Activated naive CD4-positive, alpha-beta T cell treated with anti-CD3 and anti-CD28 coated beads for 36 hours (primary cell): Measurements from ENCODE around the gene UST. TPM values are rescaled to one million over a fixed set of nuclear protein-coding genes. Genes with fewer than 3 reads are reported as not detected.
"Not testable (repeated sequence)": the region's sequence is repeated elsewhere in the genome, so short reads cannot be mapped to it uniquely, and the experiment has no call there.

Experiments
- CTCF ChIA-PET: fragments of 350-600 bp; sonication (Branson Sonifier 250); formaldehyde crosslinking; loops from one replicate; lab custom pipeline; 2021; ENCODE audit warnings: antibody characterized with exemption; lab: Charles Lee
- DNase-seq: peaks from one replicate; pipeline ENCODE4 v3.0.0-alpha.2; 2020
- H3K27ac Mint-ChIP-seq: one replicate; pipeline ENCODE4 v1.8.0; 2021; ENCODE audit warnings: mild to moderate bottlenecking, mixed read lengths
- H3K27me3 Mint-ChIP-seq: one replicate; pipeline ENCODE4 v1.8.0; 2021; ENCODE audit warnings: low read depth, mixed read lengths
- H3K36me3 Mint-ChIP-seq: one replicate; pipeline ENCODE4 v1.8.0; 2021; ENCODE audit warnings: low read depth, mixed read lengths
- H3K4me1 Mint-ChIP-seq: one replicate; pipeline ENCODE4 v1.8.0; 2021; ENCODE audit warnings: low read depth, mixed read lengths
- H3K4me3 Mint-ChIP-seq: one replicate; pipeline ENCODE4 v1.8.0; 2021; ENCODE audit warnings: mild to moderate bottlenecking, moderate library complexity, mixed read lengths
- H3K9me3 Mint-ChIP-seq: one replicate; pipeline ENCODE4 v1.8.0; 2021; ENCODE audit warnings: mixed read lengths
- intact Hi-C: fragments of 100-400 bp; cut with micrococcal nuclease; formaldehyde crosslinking; loops from one replicate; pipeline ENCODE4 v1.15.1; 2023
- total RNA-seq, 2 experiments: library from RNA; stranded (reverse); gene quantifications; one replicate each; pipeline ENCODE4 v1.2.3, GENCODE V29; 2021

The UST gene
- total RNA-seq, 2 experiments from 2014 or later = 0.20 to 0.74 TPM

DNA sequence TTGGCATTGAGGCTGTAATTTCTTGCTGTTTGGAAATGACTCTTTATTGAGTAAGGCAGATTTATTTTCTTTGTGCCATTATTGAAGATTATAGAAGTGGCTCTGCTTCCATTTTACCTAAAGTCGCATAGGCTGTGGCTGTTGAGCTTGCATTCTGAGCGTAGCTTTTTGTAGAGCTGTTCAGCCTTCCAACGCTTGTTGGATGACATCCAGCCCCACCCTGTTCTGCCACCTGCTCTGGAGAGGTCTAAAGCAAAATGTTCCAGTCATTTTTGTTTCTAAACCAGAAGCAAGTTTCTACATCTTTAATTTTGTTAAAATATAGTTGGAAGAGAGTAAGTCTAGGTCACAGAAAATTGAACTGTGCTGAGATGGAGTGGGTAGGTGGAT is 24.4 kb downstream of the UST start:
- no peak overlapping the region for H3K27ac Mint-ChIP-seq
- no peak for DNase-seq
- H3K36me3 Mint-ChIP-seq = no peaks in the 10 kb centered on the region
- CTCF ChIA-PET = interaction anchor here (0.6 to 0.8 kb wide), 2 partner anchors 10 to 23 kb away, joined by 3 read pairs; no protein-coding TSS in a partner anchor
- no peak overlapping the region for H3K4me3 Mint-ChIP-seq
- peaks cover 18% of the 10 kb centered on the region for H3K27me3 Mint-ChIP-seq
- H3K9me3 Mint-ChIP-seq = no peaks in the 10 kb centered on the region
- intact Hi-C loops = no loop called here
- peaks cover 19% of the 10 kb centered on the region for H3K4me1 Mint-ChIP-seq

DNA sequence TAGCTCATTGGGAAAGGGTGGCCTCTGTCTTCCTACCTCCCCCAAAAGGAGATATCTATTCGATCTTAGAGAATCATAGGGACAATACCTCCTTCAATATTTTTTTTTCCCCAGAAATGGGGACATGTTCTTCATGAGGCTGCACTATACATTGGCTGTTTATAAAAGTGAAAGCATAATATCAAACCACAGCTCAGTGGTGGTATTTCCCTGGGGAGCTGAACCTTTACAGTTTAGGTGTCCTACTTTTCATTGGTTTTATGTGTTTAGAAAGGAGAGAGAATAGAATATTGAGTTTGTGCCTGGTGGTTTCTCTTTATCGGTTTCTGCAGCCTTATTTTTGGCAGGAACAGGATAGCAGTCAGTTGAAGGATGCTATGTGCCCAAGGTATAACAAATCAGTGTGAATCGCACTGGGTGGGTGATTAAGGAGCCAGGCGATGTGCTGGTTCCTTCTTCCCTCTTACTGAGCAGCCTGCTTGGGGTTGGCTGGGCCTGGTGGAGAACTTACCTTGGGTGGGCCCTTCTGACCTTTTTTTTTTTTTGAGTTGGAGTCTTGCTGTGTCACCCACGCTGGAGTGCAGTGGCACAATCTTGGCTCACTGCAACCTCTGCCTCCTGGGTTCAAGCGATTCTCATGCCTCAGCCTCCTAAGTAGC is 25.2 kb downstream of the UST start:
- Mint-ChIP-seq H3K4me1 (peaks cover 19% of the 10 kb centered on the region), H3K9me3 (no peaks in the 10 kb centered on the region), H3K36me3 (no peaks in the 10 kb centered on the region), H3K4me3 (no peak overlapping the region), H3K27me3 (peaks cover 20% of the 10 kb centered on the region), H3K27ac (no peak overlapping the region)
- no peak for DNase-seq
- CTCF ChIA-PET = interaction anchor here (0.6 to 0.8 kb wide), 2 partner anchors 11 to 22 kb away, joined by 3 read pairs; no protein-coding TSS in a partner anchor
- intact Hi-C loops = no loop called here

DNA sequence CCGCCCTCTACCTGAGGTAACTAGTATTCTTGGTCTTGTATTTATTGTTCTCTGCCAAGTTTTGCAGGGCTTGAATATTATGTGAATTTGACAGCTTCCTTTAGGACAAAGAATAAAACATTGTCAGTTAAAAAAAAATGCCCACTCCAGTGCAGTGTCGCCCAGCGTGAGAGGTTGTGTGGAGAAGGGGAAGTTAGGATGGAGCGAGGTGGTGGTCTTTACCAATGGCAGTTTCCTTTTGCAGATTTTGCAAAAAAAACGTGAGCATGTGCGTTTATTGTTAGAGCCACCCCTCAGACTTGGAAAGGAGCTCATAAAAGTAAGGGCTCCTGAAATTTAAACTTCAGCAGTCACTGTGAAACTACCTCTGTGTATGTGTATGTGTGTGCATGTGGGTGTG is 28.3 kb downstream of the UST start:
- intact Hi-C loops = no loop called here
- Mint-ChIP-seq H3K36me3 (no peaks in the 10 kb centered on the region), H3K9me3 (no peaks in the 10 kb centered on the region), H3K4me3 (no peak overlapping the region), H3K27ac (no peak overlapping the region), H3K27me3 (peaks cover 15% of the 10 kb centered on the region), H3K4me1 (peaks cover 17% of the 10 kb centered on the region)
- DNase-seq = no peak
- CTCF ChIA-PET = interaction anchor here (0.6 kb wide), 1 partner anchor 279 kb away, joined by 3 read pairs; no protein-coding TSS in a partner anchor

DNA sequence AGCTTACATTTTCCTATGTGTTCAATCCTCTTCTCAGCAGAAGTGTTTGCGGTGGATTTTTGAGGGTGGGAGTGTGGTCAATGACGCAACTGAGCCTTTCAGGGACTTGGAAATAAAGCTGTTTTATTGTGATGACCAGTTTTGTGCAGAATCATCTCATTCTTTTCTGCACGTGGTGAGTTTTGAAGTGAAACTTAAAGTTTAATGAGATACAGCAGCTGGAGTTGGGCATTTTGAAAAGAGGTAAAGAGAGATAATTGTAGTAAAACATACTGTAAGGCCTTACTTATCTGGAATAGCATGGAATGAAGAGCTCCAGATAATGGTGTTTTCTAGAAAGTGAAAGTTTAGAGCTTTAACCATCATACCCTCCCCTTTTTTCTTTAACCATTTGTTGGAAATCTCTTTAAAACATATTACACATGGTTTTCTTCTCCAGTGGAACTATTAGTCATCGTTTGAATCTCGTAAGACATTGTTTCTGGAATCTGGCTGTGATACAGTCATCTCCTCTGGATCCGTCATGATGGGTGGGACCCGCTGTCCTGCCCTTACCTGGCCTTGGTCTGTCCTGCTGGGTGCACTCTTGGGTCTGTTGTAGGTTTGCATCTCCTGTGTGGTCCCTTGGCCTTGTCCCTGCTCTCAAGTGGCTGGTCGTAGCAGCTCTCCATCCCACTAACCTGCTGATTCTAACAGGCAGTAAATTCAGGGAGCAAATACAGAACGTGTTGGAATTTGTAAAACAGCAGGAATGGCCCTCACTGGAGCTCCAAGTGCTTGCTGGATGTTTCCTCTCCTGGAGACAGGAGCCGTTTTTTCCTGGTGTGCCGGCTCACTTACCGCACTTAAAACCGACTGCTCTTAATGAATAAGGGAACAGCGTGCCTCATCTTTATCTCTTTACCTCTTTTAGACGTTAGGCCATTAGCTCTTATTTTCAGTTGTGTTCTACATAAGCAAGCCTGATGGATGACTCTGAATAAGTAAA is 29.8 kb downstream of the UST start:
- no peak for DNase-seq
- Mint-ChIP-seq H3K4me3 (no peak overlapping the region), H3K36me3 (no peaks in the 10 kb centered on the region), H3K9me3 (peaks cover 2% of the 10 kb centered on the region), H3K27ac (no peak overlapping the region), H3K27me3 (peaks cover 10% of the 10 kb centered on the region), H3K4me1 (peaks cover 13% of the 10 kb centered on the region)
- intact Hi-C loops = no loop called here
- CTCF ChIA-PET = interaction anchor here (1.1 kb wide), 1 partner anchor 30 kb away, joined by 4 read pairs; the partner anchor contains the start of gene UST

DNA sequence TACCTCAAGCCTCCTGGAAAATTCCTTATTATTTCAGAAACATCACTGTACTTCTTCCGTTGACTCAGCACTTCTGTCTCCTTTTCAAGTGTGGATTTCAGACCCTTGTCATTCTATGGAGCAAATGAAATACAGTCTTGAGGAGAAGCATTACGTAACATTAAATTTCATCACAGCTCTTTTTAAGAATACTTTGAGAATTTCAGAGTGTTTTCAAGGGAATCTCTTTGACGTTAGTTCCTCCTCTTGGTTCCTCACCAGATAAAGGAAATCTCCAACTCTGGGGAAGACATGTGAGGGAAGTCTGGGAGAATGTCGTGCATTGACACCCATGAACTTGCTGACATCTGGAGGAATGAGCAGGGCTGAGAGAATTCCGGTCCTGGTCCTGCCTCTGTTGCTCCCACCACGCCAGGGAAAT is 32.3 kb downstream of the UST start:
- CTCF ChIA-PET = interaction anchor here (0.7 kb wide), 1 partner anchor 13 kb away, joined by 5 read pairs; no protein-coding TSS in a partner anchor

DNA sequence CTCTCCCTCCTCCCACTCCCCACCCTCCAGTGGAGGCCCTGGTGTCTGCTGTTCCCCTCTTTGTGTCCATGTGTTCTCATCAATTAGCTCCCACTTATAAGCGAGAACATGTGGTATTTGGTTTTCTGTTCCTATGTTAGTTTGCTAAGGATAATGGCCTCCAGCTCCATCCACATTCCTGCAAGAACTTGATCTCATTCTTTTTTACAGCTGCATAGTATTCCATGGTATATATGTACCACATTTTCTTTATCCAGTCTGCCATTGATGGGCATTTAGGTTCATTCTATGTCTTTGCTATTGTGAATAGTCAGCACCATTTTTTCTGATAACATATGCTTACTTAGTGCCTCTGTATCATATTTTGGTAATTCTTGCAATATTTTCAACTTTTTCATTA is 33.6 kb downstream of the UST start:
- intact Hi-C loops = loop anchor here (2.0 to 5.0 kb wide), 2 partner anchors 34 to 218 kb away; partner anchors contain the start of gene UST
- H3K27me3 Mint-ChIP-seq, H3K36me3 Mint-ChIP-seq, H3K4me1 Mint-ChIP-seq, H3K9me3 Mint-ChIP-seq, H3K4me3 Mint-ChIP-seq, H3K27ac Mint-ChIP-seq, DNase-seq: not testable (repeated sequence)
- CTCF ChIA-PET = interaction anchor here (1.9 kb wide), 1 partner anchor 22 kb away, joined by 8 read pairs; no protein-coding TSS in a partner anchor

More for the DNA sequence above, 32.3 kb downstream of the UST start:
- no peak for DNase-seq
- Mint-ChIP-seq H3K4me3 (no peak overlapping the region), H3K27me3 (peaks cover 2% of the 10 kb centered on the region), H3K36me3 (no peaks in the 10 kb centered on the region), H3K9me3 (peaks cover 2% of the 10 kb centered on the region), H3K27ac (peak overlapping the region; percentile 13), H3K4me1 (peaks cover 8% of the 10 kb centered on the region)
- intact Hi-C loops = no loop called here

DNA sequence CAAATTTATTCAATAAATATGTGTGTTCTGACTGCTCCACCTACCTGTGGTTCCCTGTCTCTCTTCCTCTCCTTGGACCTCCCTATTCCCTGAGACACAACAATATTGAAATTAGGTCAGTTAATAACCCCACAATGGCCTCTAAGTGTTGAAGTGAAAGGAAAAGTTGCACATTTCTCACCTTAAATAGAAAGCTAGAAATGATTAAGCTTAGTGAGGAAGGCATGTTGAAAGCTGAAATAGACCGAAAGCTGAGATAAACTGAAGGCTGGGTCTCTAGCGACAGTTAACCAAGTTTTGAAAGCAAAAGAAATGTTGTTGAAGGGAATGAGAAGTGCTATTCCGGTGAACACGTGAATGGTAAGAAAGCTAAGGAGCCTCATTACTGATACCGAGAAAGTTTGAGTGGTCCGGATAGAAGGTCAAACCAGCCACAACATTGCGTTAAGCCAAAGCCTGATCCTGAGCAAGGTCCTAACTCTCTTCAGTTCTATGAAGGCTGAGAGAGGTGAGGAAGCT is 34.1 kb downstream of the UST start:
- no peak for DNase-seq
- Mint-ChIP-seq H3K27ac (peak overlapping the region; percentile 39), H3K4me1 (peaks cover 8% of the 10 kb centered on the region), H3K27me3 (peaks cover 5% of the 10 kb centered on the region), H3K4me3 (no peak overlapping the region), H3K36me3 (no peaks in the 10 kb centered on the region), H3K9me3 (peaks cover 2% of the 10 kb centered on the region)
- intact Hi-C loops = loop anchor here (1.0 to 5.0 kb wide), 4 partner anchors 23 to 219 kb away; partner anchors contain the start of gene UST
- CTCF ChIA-PET = interaction anchor here (0.7 to 1.9 kb wide), 2 partner anchors 20 to 23 kb away, joined by 3 to 8 read pairs; no protein-coding TSS in a partner anchor

DNA sequence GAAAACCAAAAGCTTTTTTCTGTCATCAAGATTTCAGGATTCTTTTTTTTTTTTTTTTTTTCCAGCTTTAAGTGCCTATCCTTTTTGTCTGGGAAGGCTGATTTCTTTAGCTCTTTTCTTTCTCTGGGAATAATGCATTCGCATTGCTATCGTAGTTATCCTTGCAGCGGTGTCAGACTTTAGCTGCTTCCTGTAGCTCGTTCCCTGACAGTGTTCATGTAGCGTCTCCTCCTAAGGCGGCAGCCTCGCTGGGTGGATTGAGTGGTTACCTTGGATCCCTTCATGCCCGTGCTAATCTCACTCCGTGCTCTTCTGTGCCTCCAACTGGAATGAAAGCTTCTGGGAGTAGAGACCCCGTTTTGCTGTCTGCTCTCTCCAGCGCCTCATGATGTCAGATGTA is 43.1 kb downstream of the UST start:
- Mint-ChIP-seq H3K4me3 (no peak overlapping the region), H3K36me3 (no peaks in the 10 kb centered on the region), H3K27ac (no peak overlapping the region), H3K27me3 (peaks cover 9% of the 10 kb centered on the region), H3K9me3 (no peaks in the 10 kb centered on the region), H3K4me1 (no peaks in the 10 kb centered on the region)
- CTCF ChIA-PET = interaction anchor here (0.9 kb wide), 1 partner anchor 8 kb away, joined by 3 read pairs; no protein-coding TSS in a partner anchor
- DNase-seq = no peak
- intact Hi-C loops = no loop called here

DNA sequence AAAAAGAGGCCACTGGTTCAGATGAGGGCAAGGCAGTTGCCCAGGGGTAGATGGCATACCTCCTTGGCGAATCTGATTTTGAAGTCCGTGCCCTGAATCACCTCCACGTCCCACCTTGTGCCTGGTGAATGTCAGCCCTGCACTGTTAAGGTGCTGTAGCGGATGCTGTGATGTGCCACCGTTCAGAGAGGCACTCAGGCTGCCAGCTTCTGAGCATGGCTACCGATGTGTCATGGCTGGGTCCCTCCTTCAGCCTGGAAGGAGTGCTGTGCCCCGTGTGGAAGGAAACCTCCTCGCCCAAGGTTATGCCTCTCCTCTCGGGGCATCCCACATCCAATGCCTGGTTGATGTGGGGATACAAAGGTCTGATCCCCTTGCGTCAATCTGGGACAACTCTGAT is 43.6 kb downstream of the UST start:
- no peak for DNase-seq
- CTCF ChIA-PET = interaction anchor here (0.9 kb wide), 1 partner anchor 9 kb away, joined by 3 read pairs; no protein-coding TSS in a partner anchor
- no peaks in the 10 kb centered on the region for H3K9me3 Mint-ChIP-seq
- H3K27ac Mint-ChIP-seq = no peak overlapping the region
- intact Hi-C loops = no loop called here
- no peak overlapping the region for H3K4me3 Mint-ChIP-seq
- no peaks in the 10 kb centered on the region for H3K4me1 Mint-ChIP-seq
- no peaks in the 10 kb centered on the region for H3K36me3 Mint-ChIP-seq
- peaks cover 9% of the 10 kb centered on the region for H3K27me3 Mint-ChIP-seq

DNA sequence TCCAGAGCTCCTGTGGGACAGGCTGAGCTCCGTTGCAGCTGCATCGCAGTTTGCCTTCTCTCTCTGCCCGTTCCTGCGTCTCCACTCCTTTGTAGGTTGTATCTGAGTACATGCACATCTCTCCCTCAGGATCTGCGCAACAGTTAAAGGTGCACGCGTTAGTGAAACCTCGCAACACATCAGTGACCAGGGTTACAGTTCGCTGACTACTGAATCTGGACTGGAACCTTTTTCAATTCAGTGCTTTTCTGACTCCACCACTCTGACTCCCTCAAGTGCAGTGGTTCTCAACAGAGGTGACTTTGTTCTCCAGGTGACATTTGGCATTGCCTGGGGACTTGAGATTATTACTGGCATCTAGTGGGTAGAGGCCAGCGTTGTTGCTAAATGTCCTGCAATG is 44.0 kb downstream of the UST start:
- no peak for DNase-seq
- Mint-ChIP-seq H3K27me3 (peaks cover 9% of the 10 kb centered on the region), H3K4me3 (no peak overlapping the region), H3K27ac (no peak overlapping the region), H3K36me3 (no peaks in the 10 kb centered on the region), H3K4me1 (no peaks in the 10 kb centered on the region), H3K9me3 (no peaks in the 10 kb centered on the region)
- CTCF ChIA-PET = interaction anchor here (0.9 kb wide), 1 partner anchor 9 kb away, joined by 3 read pairs; no protein-coding TSS in a partner anchor
- intact Hi-C loops = no loop called here

DNA sequence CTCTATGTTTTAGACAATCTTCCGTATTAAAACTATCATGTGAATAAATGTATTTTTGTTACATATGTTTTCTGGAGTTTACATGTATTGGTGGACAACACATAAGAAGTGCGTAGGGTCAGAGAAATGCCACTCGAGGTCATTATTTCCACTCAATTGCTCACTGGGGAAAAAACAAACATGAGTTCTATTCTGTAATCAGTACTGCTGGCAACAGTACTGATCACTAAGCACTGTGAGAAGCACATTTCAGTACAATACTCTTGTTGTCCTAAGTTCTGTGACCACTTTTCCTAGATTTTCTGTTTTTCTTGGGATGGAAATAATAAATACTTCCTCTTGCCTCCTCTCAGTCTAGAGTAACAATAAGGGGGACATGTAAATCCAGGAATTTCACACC is 44.5 kb downstream of the UST start:
- DNase-seq = no peak
- CTCF ChIA-PET = no interaction called here
- intact Hi-C loops = no loop called here
- H3K27ac Mint-ChIP-seq = no peak overlapping the region
- peaks cover 9% of the 10 kb centered on the region for H3K27me3 Mint-ChIP-seq
- no peaks in the 10 kb centered on the region for H3K36me3 Mint-ChIP-seq
- H3K4me3 Mint-ChIP-seq = no peak overlapping the region
- H3K4me1 Mint-ChIP-seq = no peaks in the 10 kb centered on the region
- H3K9me3 Mint-ChIP-seq = no peaks in the 10 kb centered on the region

DNA sequence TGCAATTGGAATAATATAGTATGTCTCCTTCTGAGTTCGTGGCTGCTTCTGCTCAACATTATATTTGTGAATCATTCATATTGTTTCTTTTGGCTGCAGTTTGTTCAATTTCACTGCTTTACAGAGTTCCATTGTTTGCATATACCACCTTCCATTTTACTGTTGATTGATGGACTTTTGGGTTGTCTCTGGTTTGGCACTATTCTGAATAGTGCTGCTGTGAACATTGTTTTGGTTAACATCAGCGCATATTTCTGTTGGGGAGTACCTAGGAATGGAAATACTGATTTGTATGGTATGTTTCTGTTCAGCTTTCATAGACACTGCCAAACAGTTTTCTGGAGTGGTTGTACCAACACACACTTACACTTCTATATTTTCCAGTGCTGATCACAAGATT is 46.9 kb downstream of the UST start:
- CTCF ChIA-PET = interaction anchor here (0.9 kb wide), 1 partner anchor 22 kb away, joined by 3 read pairs; no protein-coding TSS in a partner anchor
- intact Hi-C loops = no loop called here
- Mint-ChIP-seq H3K9me3 (no peaks in the 10 kb centered on the region), H3K4me1 (no peaks in the 10 kb centered on the region), H3K27ac (no peak overlapping the region), H3K36me3 (no peaks in the 10 kb centered on the region), H3K4me3 (no peak overlapping the region), H3K27me3 (peaks cover 16% of the 10 kb centered on the region)
- no peak for DNase-seq
